Activated effector memory CD4-positive, alpha-beta T cell treated with anti-CD3 and anti-CD28 coated beads, Interleukin-2, amount 50 U/mL, for 16 hours (primary cell): ENCODE measurements around the gene C1orf35.
"Not testable (repeated sequence)": the region's sequence is repeated elsewhere in the genome, so short reads cannot be mapped to it uniquely, and the experiment has no call there.

Experiments
- DNase-seq: peaks from one replicate; pipeline ENCODE4 v3.0.0-alpha.2; 2020

C1orf35 gene

DNA sequence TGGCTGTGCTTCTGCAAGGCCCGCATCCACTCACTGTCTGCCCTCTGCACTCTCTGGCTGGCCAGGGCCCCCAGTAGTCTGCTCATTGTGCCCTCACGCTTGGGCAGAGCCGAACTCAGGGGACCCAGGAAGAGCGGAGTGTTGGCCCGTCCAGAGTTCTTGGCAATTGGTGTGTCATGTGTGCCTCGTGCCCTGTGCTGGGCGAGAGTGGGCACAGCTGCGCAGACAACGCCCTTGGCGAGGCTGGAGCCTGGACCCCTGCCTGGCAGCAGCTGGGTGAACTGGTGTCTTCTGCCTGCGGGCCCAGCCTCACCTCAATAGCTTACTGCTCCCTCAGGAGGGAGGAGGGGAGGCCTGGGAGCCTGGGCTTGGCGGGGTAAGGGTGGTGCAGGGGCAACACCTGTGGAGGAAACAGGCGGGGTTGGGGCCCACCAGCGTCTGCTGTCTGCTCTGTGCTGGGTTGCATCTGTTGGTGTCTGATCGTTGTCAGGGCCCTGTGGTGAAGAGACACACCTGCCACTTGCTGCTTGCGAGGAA is 39.1 kb upstream of the C1orf35 start:
- DNase-seq, result peak; percentile 62

DNA sequence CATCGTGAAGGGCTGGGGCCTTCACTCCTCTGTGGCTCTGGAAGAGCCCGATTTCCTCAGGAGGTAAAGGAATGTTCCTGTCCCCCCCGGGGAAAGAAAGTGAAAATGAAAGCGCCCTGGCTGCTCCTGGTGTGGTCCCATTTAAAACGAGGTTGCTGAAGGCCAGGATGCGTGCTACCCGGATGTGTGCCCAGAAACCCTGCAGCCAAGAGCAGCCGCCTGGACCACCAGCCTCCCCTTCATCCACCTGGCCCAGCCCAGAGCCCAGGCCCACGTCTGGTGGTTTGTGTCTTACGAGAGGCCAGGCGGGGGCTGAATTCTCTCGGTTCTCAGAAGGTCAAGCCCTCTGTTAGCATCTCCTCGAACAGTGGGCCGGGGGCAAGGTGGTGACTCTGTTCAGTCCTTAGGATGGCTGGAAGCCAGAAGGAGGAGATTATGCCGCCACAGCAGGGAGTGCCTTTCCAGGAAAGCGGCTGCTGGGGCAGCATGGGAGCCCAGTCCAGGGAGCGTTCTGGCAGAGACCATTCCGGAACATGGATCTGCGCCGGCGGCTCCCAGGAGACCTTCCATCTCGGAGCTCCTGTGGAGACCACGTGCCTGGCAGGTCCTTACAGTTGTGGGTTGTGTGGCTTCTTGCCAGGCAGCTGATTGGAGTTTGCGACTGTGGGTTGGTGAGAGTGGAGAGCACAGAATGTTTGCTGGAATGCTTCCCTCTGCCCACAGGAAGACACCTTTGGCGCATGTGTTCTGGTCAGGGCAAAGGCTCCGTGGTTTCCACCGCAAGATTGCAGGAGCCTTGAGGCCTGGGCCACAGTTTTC is 38.3 kb upstream of the C1orf35 start:
- DNase-seq, result peak; percentile 73

DNA sequence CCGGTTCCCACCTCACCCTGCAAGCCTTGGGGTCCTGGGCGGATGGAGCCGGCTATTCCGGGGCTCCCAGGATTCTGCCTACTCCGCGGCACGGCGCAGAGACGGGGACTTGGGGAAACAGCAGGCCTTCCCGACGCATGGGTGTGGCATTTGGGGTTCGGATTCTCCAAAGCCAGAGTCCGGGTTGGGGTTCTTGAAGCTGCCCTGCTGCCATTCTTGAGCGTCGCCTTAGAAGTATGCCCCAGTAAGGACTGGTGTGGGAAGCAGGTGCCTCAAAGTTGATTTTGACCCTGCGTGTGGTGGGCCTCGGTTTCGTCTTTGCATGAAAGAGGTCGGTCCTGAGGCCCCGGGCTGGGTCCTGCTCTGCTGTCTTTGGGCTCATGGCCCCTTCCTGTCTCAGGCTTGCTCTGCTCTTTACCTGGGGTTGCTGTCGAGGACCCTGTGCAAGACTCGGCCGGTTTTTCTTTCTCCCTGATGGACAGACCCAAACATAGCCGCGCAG is 37.6 kb upstream of the C1orf35 start:
- no peak for DNase-seq

DNA sequence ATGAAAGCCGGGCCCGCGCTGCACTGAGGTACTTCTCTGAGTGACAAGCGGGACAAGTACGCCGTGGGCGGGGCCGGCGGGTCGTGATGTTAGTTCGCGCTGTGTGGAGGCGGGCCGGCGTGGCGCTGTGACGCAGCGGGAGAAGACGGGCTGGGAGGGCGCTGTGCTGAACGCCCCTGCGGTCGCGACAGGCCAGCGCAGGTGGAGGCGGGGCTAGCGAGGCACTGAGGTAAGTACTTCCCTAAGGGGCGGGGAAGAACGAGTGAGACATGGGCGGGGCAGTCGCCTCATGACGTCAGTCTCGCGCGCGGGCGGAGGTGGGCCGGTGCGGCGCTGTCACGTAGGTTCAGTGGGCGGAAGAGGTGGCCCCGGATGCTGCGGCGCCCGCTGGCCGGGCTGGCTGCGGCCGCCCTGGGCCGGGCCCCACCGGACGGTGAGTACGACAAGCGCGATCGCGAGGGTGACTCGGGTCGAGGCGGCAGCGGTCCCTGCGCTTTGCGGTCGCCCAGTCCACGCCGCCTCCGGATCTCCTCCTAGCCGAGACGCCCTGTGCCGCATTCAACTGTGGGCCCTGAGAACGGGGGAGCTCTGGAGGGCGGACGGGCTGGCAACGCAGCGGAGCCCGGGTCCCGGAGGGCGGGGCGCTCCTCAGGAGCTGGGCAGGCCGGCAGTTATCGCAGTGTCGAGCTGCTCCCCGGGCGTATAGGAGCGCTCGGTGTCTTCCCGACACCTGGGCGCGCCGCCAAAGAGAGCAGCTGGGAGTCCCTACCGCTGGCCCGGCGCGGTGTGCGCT is 37.0 kb upstream of the C1orf35 start, which contains the start of gene GUK1:
Gene GUK1, plus strand, starts transcription at position 349 of the 793 bp plus-strand sequence. Its CDS starts 24 bp downstream, at position 373.
- DNase-seq, result peak; percentile 100

DNA sequence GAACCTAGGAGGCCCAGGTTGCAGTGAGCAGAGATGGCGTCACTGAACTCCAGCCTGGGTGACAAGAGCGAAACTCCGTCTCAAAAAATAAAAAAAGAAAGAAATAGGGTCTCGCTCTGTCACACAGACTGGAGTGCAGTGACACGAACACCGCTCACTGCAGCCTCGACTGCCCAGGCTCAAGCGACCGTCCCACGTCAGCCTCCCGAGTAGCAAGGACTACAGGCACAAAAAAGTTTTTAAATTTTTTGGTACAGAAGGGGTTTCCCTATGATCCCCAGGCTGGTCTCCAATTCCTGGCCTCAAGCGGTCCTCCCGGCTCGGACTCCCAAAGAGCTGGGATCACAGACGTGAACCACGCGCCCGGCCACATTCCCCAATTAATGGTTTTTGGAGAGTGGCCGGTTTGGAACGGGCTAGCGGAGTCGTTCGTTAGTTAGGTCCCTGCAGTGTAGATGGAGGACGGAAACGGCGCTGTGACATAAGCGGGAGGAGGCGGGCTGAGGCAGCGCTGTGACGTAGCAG is 36.3 kb upstream of the C1orf35 start:
- DNase-seq, result no peak

DNA sequence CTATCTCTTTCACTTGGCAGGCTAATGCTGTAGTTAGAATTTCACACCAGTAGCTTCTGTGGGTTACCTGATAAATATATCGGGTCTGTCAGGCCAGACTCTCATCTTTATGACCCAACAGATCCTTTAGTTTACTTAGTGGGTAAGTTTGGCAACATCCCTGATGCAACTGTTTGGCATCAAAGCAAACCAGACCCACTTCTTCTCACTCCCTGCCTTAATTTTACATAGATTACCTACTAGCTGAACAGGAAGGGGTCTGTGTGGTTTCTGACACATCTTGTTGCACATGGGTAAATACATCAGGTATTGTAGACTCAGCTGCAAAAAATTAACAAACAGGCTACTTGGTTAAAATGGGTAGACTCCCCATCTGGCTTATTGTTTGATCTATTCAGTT is 33.8 kb upstream of the C1orf35 start:
- DNase-seq, result no peak

DNA sequence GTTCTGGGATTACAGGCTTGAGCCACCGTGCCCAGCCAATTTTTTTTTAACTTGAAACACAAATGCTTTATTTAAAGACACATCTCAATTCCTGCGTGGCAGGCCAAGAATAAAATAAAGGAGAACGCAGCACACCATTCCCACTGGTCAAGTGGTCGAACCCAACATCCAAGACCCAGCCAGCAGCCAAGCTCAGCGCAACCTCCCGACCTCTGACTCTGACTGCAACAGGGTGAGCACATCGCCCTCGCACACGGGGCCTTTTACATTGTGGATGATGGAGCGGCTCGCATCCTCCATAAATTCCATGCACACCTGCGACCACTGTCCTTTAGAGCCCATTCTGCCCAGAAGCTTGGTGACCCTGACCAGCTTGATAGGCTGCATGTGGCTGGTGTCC is 31.5 kb upstream of the C1orf35 start:
- no peak for DNase-seq

DNA sequence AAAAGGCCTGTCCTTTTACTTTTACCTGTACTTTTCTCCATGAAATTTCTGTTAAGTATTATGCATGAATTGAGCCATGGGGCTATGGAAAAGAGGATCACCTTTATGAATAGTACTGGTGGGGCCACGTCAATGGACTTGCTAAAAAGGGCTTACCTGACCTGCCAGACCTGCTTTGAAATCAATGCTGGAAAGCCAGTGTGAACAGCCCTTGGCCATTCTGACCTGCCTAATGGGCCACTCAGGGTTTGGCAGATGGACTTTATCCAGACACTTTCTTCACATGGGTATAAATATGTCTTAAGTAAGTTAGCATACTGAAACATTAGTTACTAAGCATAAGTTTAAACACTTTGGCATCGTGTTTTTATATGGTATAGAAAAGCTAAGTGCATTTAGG is 28.6 kb upstream of the C1orf35 start:
- DNase-seq, result no peak

DNA sequence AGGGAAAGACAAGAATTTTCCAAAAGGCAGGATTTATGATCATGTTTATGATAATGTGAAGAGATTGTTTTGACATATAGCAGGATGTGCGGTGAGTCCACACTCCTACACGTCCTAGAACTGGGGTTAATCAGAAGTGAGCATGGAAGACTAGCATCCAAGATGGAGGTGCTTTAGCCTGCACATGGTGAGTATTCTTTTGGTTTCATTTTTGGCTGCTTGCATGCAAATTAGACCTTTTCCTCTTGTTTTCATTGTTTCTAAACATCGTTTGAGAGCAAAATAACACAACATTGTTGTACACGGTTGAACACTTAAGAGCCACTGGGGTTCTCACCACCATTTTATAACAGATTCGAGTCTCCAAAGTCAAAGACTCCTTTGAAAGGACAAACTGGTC is 22.1 kb upstream of the C1orf35 start:
- no peak for DNase-seq

DNA sequence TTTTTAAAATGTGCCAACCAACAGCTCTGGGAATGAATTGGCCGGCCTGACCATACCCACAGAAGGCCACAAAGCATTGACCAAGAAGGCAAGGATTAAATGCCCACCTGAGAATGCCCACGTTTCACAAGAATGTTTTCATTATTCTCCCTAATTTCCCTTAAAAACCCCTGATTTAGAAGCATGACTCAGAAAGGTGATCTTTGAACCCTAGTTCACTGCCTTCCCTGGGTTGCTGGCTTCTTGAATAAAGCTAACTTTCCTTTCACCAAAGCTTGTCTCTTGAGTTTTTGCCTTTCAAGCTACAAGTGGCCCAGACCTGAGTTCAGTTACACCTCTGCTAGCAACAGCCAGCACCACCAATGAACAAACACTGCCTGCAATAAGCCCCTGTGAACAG is 20.4 kb upstream of the C1orf35 start:
- DNase-seq, result no peak

DNA sequence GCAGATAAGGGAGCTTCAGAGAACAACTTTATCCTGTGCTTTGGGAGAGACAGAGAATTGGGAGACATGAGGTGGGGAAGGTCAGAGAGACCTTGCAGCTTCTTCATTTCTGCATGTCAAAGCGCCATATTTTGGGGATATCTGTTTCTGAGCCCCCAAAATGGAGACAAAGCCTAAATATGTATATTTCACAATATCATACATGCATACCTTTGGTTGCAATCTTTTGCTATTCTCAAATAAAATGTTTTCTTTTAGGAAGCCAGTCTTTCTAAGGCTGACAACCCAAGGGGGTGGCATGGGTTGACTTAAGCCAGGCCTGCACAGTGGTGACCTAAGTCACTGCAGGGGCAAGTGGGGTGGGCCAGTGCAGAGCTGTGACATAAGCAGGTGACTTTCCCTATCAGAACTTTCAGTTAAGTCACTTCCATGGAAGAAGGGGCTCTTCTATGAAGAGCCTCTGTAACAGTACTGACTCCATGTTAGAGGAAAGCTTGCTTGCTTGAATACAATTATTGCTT is 19.9 kb upstream of the C1orf35 start:
- DNase-seq, result no peak

DNA sequence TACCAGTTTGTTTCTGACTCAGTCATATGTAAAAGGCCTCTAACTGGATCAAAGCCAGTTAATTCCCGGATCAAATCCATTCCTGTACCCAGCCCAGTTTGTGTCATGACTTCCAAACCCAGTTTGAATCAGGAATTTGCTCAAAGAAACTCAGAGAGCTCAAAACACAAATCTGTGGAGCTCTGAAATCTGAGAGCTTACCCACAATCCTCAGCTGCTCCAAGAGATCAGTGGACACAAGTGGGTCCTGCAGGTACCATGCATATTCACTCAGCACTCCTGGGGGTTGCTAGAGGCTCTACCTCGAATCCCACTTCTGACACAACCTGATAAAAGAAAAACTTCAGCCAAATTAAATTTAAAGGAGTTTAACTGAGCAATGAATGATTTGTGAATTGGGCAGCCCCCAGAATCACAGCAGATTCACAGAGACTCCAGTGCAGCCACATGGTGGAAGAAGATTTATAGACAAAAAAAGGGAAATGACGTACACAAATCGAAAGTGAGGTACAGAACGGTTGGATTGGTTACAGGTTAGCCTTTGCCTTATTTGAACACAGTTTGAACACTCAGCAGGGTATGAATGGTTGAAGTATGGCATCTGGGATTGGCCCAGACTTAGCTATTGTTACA is 17.8 kb upstream of the C1orf35 start:
- no peak for DNase-seq

DNA sequence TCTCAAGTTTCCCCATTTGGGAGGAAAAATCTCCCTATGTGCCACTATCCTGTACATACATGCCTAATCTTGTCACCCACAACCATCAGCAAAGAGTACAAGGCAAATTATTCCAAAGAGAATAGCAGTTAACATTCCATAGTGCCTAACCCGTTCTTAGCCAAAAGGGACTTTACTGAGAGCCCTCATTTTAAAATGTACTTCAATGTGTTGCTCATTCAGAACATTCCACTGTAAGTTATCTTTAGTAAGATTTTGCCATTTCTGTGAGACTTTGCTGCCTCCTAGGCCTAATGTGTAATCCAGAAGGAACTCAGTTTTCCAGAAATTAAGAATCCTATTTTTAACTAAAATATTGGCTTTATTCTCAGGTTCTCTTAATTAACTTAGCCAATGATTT is 17.2 kb upstream of the C1orf35 start:
- no peak for DNase-seq

DNA sequence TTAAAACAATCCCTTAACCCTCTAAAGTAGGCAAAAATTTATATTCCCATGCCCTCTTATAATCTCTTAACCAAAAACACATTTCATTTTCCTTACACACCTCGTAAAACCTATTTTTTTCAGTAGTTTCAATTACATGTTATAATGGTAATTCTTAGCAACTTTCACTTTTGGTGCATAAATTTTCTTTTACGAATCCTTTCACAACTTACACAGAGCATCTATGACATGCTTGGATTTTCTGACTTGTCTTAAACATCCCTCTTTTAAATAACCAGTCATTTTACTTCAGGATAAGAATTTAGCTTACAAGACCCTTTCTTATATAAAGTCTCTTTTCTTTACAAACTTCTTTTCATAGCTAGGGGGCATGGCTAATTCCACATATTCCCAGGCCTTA is 14.9 kb upstream of the C1orf35 start:
- DNase-seq, result no peak

DNA sequence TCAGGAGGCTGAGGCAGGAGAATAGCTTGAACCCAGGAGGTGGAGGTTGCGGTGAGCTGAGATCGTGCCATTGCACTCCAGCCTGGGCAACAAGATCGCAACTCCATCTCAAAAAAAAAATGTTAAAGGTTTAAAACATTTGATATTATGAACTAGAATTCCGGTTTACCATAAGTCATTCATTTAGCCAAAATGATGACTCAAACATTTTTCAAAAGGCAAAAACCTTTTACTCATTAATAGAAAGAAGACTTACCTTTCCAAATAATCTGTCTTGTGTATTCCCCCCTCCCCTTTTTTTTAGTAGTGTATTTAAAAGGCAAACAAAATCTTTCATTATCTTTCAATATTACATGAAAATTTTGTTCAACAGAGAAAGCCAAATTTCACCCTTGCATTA is 14.2 kb upstream of the C1orf35 start:
- no peak for DNase-seq

DNA sequence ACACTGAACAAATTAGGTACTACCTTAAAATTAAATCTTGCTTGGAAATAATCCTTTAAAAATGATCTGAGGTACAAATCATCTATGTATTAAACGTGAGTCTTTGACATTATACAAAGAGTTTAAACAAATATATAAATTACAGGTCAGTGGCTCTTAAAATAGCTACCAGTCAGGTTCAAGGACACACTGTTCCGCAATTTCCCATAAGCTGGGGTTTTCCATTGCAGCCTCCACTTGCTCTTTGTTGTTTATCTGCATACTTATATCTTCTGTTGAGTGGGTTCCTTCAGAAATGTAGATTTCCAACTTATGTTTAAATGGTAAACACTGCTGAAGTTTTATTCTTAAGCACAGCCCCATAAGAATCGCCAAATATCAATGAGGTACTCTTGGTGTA is 11.7 kb upstream of the C1orf35 start:
- DNase-seq, result no peak

DNA sequence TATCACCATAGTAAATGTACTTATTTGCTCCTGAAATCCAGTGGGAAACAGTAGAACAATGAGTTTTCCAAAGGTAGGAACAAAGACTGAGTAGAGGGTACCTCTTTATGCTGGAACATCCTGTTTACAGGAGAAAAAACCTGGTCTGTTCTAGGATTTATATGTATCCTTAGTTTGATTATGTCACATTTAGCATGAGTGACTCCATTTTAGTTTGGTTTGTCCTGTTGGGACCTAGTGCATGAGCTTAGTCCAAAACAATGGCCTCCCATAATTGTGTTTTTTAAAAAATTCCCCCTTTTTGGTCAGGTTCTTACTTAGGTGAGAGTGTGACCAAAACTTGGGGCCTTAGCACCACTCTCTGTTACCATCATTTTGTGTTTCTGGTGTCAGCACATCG is 9.5 kb upstream of the C1orf35 start:
- DNase-seq, result no peak

DNA sequence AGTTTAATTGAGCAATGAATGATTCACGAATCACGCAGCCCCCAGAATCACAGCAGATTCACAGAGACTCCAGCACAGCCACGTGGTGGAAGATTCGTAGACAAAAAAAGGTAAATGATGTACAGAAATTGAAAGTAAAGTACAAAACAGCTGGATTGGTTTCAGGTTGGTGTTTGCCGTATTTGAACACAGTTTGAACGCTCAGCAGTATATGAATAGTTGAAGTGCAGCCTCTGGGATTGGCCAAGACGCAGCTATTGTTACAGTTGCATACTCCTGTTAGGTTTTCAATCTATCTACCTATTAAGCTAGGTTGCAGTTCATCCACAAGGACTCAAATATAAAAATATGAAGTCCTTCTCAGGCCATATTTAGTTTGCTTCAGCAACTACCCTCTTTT is 9.0 kb upstream of the C1orf35 start:
- no peak for DNase-seq

DNA sequence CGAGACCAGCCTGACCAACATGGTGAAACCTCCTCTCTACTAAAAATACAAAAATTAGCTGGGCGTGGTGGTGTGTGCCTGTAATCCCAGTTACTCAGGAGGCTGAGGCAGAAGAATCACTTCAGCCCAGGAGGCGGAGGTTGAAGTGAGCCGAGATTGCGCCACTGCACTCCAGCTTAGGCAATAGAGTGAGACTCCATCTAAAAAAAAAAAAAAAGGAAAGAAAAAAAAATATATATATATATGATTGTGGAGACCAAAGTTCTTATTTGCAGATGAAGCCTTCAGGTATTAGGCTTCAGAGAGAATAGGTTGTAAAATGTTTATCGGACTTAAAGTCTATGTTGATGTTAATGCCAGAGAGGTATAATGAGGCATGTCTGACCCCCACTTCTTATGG is 8.2 kb upstream of the C1orf35 start:
- DNase-seq, result not testable (repeated sequence)

DNA sequence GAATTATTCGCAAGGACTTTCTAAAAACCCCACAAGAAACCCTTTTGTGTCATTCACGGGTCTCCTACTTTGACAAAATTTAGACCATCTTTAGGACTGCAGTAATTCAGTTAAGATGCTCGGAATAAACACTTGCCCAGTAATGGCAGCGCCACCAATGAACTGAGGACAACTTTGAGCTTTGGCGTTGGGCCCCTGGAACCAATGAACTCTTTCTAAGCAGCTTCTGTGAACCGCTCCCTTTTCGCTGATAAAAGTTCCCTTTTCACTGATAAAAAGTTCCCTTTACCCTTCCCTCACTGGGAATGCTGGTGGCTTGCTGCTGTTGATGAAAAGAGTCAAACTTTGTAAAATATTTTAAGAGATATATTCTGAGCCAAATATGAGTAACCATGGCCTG is 7.4 kb upstream of the C1orf35 start:
- DNase-seq, result no peak

DNA sequence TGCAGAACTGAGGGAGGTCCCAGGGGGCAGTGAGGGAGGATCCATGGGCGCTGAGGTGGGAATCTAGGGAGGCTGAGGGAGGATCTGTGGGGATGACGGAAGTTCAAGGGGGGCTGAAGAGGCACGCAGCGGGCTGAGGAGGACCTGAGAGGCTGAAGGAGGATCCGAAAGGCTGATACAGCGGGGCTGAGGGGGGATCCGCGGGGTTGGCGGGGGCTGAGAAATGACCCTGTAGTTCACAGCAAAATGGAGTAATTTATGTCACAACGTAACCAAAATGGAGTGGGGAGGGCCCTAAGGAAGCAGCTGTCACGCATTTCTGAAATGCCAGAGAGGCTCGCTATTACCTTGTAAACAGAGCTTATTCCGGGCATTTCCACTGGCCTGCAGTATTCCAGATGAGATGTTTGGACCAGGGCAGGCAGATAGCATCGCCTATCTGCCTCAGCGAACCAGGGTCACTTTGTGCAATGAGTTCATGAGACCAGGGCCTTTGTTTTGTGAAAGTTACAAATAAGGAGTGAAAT is 6.9 kb upstream of the C1orf35 start:
- no peak for DNase-seq
